ENCODE results near the gene DCLK3.

The DCLK3 gene

DNA sequence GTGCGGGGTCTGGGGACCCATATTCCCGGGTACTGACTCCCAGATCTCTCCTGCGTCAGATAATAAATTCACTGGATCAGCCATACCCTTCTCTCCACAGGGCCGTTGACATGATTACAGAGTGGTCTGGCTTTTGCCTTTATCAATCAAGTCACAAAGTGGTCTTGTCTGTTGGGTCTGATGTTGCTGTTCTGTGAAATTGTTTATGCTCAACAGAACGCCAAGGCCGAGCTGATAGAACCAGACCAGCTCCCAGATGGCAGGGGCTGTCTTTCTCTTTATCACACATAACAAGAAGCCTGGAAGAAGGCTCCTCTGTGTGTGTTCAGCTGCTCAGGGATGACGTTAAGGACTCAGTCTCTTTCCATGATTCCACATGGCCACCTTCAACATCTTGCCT lies 751 bp upstream of the DCLK3 start:
- no peak for DNase-seq (ENCODE audit: low read depth in 1 of 2, low spot score in 1 of 2)

DNA sequence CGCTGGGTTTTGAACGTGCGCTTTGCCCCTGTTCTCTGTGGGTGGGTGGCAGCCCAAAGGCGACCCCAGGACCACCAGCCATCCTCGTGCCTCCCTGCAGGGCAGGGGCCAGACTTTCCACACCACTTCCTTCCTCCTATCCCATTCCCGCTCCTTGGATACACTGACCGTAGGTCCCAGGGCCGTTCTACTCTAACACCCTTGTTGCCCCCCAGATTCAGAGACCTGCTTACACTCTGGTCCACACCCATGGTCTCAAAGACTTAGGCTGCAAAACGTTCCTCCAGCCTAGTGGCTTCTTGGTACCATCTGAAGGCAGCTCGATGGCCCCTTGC lies 318 bp upstream of the DCLK3 start:
- DNase-seq (ENCODE audit: low read depth in 1 of 2, low spot score in 1 of 2) = no peak

- DNase-seq (ENCODE audit: low read depth in 1 of 2, low spot score in 1 of 2) = no peak
Observed at GRCh38 chr3:36762918-36763849, 1.2 kb downstream of the DCLK3 start.

GRCh38 chr3:36761779-36762178 lies 2.6 kb downstream of the DCLK3 start:
- DNase-seq (ENCODE audit: low read depth in 1 of 2, low spot score in 1 of 2) = no peak

DNA sequence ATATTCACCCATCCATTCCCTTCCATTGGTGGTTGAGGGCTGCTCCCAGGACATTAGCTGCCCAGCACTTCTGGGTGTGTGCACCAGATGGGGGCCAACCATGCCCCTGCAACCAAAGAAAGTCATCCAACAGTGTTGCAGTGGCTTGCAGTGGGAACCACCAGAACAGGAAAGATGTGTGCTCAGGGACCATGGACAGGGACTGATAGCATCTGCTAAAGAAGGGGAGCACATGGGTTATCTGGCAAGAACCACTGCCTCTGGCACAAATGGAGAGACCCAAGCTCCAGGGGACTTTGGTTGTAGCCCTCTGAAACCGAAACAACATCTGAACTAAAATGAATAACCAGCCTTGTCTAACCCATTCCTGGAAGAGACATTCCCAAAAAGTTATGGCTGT lies 8.1 kb downstream of the DCLK3 start:
- DNase-seq (ENCODE audit: low read depth in 1 of 2, low spot score in 1 of 2) = no peak

DNA sequence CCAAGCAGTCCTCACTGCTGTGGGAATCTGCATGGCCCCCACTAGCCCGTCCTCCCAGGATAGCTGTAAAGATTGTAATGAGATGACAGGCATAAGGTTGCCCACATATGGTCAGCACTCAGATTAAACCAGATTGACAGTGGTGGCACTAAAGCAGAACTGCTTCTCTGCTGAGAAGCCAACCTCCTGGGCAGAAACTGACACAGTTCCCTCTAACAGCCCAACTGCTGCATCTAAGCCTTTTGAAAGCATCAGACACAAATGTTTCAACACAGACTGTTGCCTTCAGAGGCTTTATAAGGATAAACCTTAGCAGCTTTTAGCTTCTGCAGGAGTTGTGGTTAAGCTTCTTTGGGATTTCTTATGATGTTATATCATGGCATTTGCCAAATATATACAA lies 13.0 kb downstream of the DCLK3 start:
- DNase-seq (ENCODE audit: low read depth in 1 of 2, low spot score in 1 of 2) = no peak

DNA sequence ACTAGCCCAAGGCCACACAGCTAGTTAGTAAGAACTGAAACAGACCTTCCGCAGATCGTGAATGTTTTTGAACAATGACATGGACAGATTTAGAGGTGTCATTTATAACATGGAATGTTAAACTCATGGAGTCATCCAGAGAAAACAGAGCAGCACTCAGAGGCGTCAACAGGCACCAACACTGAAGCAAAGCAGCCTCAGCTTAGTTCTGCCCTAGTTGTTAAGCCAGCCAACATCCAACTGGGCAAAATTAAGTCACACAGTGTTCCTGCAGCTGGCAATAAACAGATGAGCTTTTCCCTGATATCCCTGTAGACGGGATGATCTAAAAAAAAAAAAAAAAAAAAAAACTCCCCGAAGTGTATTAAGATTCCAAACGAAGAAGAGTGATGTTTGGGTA lies 13.6 kb downstream of the DCLK3 start:
- no peak for DNase-seq (ENCODE audit: low read depth in 1 of 2, low spot score in 1 of 2)

GRCh38 chr3:36744763-36745162 lies 19.6 kb downstream of the DCLK3 start:
- DNase-seq (ENCODE audit: low read depth in 1 of 2, low spot score in 1 of 2) = no peak

GRCh38 chr3:36743826-36744225 lies 20.5 kb downstream of the DCLK3 start:
- no peak for DNase-seq (ENCODE audit: low read depth in 1 of 2, low spot score in 1 of 2)

DNA sequence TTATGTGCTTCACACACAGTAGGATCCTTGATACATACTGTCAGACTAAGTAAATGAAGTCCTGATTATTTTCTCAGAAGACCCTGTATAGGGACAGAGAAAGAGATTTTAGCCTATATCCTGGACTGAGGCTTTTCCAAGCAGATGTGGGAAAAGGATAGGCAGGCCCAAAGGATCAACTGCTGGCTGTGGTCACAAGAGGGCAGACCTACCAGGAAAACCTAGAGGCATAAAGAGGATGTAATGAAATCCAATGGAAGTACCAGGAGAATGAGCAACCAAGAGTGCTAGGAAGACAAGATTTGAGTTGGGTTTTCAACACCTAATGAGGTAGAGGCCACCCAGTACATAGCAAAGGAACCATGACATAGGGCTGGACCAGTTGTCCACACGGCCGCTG lies 23.1 kb downstream of the DCLK3 start:
- no peak for DNase-seq (ENCODE audit: low read depth in 1 of 2, low spot score in 1 of 2)

GRCh38 chr3:36740787-36741186 lies 23.6 kb downstream of the DCLK3 start:
- no peak for DNase-seq (ENCODE audit: low read depth in 1 of 2, low spot score in 1 of 2)

- DNase-seq (ENCODE audit: low read depth in 1 of 2, low spot score in 1 of 2) = no peak
Observed at GRCh38 chr3:36738702-36739101, 25.7 kb downstream of the DCLK3 start.

DNA sequence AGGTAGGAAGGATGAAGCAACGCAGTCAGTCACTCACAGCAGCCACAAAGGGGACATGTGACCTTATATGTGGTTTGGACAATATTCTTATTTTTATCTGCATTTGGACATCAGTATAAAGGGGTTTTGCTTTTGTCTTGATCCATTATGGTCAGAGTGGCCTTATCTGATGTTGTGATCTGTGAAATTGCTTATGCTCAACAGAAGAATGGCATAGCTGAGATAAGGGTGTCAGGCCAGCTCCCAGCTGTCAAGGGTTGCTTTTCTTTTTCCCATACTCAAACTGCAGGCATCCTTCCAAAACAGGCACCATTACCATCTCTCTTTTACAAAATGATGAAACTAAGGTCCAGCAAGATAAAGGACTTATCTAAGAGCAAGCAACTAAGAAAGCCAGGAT lies 28.1 kb downstream of the DCLK3 start:
- no peak for DNase-seq (ENCODE audit: low read depth in 1 of 2, low spot score in 1 of 2)

- DNase-seq (ENCODE audit: low read depth in 1 of 2, low spot score in 1 of 2) = no peak
Observed at GRCh38 chr3:36734742-36735141, 29.6 kb downstream of the DCLK3 start.

DNA sequence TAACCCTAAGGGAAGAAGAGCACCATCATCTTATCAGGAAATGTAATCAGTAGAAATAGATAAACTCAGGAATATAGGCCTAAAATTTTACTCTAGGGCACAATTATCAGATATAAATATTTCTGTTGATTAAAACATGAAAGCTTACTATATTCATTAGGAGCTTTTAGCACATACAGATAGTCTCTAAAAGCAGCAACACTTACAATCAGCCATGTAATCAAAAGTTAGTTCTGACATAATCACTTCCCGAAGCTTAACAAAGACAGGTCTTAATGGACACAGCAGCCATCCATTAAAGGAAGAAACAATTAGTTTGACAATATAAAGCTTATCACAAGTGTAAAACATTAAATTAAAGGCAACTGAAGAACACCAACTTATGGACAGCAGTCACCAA lies 30.6 kb downstream of the DCLK3 start:
- DNase-seq (ENCODE audit: low read depth in 1 of 2, low spot score in 1 of 2) = no peak

DNA sequence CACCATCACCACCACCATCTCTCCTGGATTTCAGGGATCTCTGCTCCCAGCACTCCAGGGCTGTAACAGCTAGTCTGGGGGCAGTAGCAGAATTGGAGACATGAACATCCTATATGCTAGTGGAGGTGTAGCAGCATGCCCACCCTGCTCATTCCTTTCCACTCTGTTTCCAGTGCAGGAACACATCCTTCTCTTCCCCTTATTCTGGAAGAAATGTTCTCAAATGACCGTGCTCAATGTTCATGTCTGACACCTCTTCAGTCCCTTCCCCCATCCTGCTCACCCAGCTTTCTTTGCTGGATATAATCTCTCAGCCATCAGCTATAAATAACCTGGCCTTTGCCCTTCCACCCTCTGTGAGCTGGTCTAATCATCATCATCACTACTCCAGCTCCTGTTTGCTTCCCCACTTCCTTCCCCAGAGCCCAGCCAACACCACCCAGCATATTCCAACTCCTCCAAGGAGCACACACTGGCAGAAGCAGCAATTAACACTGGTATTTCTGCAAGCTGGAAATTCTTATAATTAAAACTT lies 31.1 kb downstream of the DCLK3 start:
- no peak for DNase-seq (ENCODE audit: low read depth in 1 of 2, low spot score in 1 of 2)

GRCh38 chr3:36730966-36731365 lies 33.4 kb downstream of the DCLK3 start:
- no peak for DNase-seq (ENCODE audit: low read depth in 1 of 2, low spot score in 1 of 2)

- DNase-seq (ENCODE audit: low read depth in 1 of 2, low spot score in 1 of 2) = no peak
Observed at GRCh38 chr3:36729204-36730056, 34.9 kb downstream of the DCLK3 start.

DNA sequence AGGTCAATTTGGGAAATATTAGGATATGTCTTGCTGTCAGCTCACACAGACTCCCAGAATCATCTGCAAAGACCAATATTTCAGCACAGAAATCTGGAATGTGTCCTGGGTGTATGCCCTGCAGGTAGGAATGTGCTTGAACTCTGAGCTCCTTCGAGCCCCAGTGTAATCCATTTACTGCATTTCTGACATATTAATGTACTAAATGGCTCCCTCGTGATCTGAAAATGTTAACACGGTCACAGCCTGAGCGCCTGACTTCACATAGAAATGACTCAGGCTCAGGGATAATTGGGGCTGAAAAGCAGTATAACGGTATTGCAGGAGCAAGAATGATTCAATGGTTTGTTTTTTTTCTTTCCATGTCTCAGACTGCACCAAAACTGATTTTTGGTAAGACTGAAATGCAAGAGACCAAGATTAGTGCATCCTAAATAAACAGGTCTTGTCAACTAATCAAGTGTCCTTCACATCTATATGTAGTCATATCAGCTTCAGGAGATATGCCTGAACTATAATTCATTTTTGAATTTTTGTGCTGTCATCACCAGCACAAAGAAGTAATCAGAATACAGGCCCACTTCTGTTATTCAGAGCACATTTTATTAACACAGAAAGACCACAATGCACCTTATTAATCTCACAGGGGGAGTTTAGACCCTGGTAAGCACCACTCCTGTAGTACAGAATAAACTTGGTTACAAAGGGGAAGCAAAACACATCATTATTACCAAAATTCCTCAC lies 49.8 kb downstream of the DCLK3 start:
- DNase-seq (ENCODE audit: low read depth in 1 of 2, low spot score in 1 of 2) = no peak

GRCh38 chr3:36713904-36714303 lies 50.4 kb downstream of the DCLK3 start:
- no peak for DNase-seq (ENCODE audit: low read depth in 1 of 2, low spot score in 1 of 2)

DNA sequence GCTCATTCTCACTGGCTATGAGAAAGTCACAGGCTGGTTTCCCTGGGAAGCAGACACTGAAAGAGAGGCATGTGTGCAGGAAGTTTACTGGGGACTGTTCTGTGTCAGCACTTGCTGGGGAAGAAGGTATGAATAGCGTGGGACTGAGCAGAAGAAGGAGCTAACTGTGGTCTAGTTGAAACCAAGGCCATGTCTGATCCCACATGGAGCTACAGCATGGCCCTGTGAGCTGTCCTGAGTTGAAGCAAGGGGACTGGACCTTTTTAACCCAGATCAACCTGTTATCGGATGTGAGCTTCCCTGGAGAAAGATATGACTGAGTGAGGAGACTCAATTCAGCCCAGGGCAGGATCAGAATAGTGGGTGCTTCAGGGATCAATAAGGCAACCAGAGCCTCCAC lies 53.7 kb downstream of the DCLK3 start:
- DNase-seq (ENCODE audit: low read depth in 1 of 2, low spot score in 1 of 2) = no peak

All from stimulated activated CD4-positive, alpha-beta T cell treated with anti-CD3 and anti-CD28 coated beads, Interleukin-15, amount 100 ng/mL, for 1 hour (primary cell).